ENCODE data around the gene RNF223.

DNA sequence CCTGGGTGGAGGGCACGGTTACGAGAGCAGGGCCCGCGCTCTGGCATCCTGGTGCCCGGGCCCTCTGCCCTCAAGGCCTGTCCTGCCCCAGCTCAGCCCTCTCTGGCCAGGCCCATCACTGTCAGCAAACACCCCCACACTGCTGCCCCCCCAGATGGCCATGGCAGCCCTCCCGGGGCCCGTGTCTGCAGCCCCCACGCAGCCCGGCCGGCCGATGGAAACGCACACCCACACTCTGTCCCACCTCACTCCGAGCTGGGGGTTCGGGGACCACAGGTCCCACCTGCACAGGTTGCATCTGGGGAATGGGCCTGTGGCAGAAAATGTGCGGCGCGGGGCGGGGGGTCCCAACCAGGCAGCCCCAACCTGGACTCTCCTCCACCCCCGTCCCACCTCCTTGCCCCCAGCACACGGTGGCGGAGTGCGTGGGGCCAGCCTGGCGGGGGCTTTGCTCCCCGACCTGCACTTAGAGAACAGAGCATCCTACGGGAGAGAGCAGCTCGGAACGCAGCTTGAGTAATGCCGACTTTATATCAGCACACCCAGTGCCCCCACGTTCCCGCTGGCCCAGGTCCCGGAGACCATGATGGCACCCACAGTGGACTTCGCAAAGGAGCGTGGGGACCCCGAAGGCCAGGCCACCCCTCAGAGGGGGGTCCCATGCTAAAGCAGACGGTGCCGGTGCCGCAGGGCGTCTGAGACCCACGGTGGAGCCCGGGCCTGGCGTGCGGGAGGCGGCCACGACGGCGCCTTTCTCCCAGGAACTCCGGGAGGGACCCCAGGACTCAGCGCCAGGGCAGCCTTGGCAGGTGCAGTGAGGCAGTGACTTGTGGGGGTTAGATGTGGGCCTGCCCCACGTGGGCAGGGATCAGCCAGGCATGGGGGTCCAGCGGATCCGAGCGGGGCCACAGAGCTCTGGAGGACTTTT, 7.5 kb upstream of the RNF223 start:
- TF ChIP-seq, protein P1, sequence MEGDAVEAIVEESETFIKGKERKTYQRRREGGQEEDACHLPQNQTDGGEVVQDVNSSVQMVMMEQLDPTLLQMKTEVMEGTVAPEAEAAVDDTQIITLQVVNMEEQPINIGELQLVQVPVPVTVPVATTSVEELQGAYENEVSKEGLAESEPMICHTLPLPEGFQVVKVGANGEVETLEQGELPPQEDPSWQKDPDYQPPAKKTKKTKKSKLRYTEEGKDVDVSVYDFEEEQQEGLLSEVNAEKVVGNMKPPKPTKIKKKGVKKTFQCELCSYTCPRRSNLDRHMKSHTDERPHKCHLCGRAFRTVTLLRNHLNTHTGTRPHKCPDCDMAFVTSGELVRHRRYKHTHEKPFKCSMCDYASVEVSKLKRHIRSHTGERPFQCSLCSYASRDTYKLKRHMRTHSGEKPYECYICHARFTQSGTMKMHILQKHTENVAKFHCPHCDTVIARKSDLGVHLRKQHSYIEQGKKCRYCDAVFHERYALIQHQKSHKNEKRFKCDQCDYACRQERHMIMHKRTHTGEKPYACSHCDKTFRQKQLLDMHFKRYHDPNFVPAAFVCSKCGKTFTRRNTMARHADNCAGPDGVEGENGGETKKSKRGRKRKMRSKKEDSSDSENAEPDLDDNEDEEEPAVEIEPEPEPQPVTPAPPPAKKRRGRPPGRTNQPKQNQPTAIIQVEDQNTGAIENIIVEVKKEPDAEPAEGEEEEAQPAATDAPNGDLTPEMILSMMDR (IDR thresholded peaks at IDR 0.05; ENCODE audit: low read length): no peak
- TF ChIP-seq EZH2 (IDR thresholded peaks at IDR 0.05; ENCODE audit: borderline replicate concordance, low read length): no peak

All from OCI-LY1 (cell line).